ENCODE data around the gene VEZT. TPM values are rescaled to one million over a fixed set of nuclear protein-coding genes. Genes with fewer than 3 reads are reported as not detected.
"Not testable (repeated sequence)": the region's sequence is repeated elsewhere in the genome, so short reads cannot be mapped to it uniquely, and the experiment has no call there.

Gene VEZT
- total RNA-seq, 1 donor from 2014 or later: 80.2 TPM

GRCh38 chr12:95318071-95318545, 100.5 kb downstream of the VEZT start:
- no peak for DNase-seq (ENCODE audit: low read depth in 2 of 2)

DNA sequence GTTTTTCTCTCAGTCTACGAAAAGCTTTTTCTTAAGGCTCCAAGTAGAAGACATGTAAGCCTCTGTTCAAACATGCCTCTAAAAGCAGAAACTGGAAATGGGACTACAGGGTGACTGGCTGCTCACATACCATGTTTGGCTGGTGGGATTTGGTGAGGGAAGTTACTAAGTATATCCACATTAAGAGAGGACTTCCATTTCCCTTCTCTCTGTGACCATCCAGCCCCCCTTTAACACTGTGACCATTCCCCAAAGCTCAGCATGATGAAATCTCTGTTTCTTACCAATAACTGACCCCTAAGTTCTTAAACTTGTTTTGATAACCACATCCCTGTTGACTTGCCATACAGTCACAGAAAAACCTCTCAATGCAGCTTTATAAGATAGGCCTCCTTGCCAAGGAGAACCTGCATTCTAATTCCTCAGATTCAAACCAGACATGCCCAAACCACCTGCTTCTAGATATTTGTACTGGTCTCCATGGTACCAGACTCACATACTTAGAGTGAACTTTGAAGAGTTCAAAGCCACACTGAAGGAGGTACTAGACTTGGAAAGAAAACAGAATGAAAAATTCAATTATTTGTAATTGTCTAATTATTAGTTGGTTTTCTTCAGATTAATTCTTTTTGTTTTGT, 102.2 kb downstream of the VEZT start:
- no peak for DNase-seq (ENCODE audit: low read depth in 2 of 2)

- no peak for DNase-seq (ENCODE audit: low read depth in 2 of 2)
Measured at GRCh38 chr12:95321516-95322246, 104.1 kb downstream of the VEZT start.

DNA sequence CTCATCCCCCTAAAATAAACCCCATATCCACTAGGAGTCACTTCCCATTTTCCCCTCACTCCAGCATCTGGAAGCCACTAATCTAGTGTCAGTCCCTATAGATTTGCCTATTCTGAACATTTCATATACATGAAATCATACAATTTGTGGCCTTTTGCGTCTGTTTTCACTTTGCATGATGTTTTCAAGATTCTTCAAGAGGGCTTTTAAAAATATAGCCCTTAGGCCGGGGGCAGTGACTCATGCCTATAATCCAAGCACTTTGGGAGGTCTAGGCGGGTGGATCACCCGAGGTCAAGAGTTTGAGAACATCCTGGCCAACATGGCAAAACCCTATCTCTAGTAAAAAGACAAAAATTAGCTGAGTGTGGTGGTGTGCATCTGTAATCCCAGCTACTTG, 104.7 kb downstream of the VEZT start:
- DNase-seq (ENCODE audit: low read depth in 2 of 2): no peak

GRCh38 chr12:95323212-95323611, 105.6 kb downstream of the VEZT start:
- no peak for DNase-seq (ENCODE audit: low read depth in 2 of 2)

GRCh38 chr12:95324246-95324645, 106.6 kb downstream of the VEZT start:
- DNase-seq (ENCODE audit: low read depth in 2 of 2): not testable (repeated sequence)

GRCh38 chr12:95325501-95325900, 107.9 kb downstream of the VEZT start:
- no peak for DNase-seq (ENCODE audit: low read depth in 2 of 2)

DNA sequence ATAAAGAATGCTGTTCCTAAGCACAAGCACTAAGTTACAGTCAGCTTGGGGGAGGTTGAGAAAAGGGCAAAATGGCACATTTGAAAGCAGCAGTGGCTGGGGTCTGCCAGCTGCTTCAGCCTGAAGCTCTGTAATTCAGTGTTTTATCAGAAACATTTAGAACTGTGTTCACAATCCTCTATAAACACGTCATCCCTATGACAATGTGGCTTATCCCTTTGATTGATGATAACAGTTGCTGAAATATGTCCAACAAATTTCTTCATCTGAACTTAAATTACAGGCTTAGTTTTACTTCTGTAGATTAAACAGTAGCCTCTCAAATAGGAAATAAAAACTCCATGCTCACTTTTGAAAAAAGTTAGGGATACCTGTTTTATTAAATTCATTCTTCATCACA, 108.8 kb downstream of the VEZT start:
- no peak for DNase-seq (ENCODE audit: low read depth in 2 of 2)

GRCh38 chr12:95326855-95327254, 109.2 kb downstream of the VEZT start:
- DNase-seq (ENCODE audit: low read depth in 2 of 2): no peak

- DNase-seq (ENCODE audit: low read depth in 2 of 2): no peak
Measured at GRCh38 chr12:95328708-95329107, 111.1 kb downstream of the VEZT start.

DNA sequence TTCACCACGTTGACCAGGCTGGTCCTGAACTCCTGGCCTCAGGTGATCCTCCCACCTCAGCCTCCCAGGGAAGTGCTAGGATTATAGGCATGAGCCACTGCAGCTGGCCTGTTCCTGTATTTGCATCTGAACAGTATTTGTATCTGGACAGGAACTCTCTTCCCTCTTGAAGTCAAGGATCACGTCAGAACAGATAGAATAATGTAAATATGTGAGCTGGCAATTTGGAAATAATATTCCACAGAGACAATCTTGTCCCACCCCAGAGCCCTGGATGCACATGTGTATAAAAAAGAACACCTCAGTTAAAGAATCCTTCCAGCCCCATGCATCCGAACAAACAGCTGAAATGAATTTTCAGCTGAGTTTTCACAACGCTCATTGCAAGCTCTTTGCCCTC, 118.3 kb downstream of the VEZT start:
- no peak for DNase-seq (ENCODE audit: low read depth in 2 of 2)

DNA sequence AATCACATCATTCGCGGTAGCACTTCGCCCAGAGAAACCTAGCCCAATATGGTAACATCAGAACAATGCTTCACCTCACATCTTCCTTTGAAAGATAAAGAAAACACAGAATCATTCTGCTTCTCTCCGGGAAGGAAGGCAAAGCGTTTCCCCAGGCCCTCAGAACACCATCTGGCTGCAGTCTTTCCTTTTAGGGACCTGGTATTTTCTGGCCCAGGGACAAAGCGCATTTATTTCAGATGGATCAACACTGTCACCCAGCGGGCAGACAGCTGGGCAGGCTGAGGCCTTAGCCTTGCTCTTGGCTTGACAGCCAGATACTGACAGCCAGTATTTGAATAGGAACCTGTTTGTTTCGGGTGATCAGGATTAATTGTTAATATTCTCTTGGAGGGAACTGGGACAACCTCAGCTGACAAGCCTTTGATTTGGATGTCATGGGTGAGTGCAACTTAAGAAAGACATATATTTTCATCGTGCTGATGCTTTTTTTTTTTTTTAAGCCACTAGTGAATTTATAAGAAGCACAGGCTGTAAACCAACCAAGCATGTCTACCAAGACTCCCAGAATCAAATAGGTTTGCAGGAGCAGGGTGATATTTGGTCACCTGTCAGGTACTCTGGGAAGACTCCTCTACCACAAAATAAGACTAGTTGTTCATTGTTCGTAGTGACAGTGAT, 118.9 kb downstream of the VEZT start:
- peak; percentile 75 to 89 for DNase-seq (ENCODE audit: low read depth in 2 of 2)

DNA sequence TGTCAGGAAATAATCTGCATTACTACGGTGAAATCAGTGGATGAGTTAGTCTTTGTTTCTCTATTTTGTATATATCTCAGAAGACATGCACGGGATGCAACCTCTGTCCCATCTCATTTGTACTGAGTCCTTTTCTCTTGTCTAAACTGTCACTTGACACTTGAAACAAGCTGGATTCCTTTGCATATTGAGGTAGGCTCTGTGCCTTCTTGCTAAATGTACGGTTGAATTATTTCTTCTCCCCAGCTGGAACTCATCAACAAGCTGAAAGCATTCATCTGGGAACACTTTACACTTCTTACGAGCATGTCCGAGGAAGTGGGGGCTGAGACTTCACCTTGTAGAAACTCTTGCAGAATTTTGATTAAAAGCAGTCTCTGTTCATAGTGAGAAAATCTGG, 119.5 kb downstream of the VEZT start:
- DNase-seq (ENCODE audit: low read depth in 2 of 2): no peak

GRCh38 chr12:95339086-95339788, 121.6 kb downstream of the VEZT start:
- DNase-seq (ENCODE audit: low read depth in 2 of 2): no peak

- no peak for DNase-seq (ENCODE audit: low read depth in 2 of 2)
Measured at GRCh38 chr12:95342008-95342407, 124.4 kb downstream of the VEZT start.

DNA sequence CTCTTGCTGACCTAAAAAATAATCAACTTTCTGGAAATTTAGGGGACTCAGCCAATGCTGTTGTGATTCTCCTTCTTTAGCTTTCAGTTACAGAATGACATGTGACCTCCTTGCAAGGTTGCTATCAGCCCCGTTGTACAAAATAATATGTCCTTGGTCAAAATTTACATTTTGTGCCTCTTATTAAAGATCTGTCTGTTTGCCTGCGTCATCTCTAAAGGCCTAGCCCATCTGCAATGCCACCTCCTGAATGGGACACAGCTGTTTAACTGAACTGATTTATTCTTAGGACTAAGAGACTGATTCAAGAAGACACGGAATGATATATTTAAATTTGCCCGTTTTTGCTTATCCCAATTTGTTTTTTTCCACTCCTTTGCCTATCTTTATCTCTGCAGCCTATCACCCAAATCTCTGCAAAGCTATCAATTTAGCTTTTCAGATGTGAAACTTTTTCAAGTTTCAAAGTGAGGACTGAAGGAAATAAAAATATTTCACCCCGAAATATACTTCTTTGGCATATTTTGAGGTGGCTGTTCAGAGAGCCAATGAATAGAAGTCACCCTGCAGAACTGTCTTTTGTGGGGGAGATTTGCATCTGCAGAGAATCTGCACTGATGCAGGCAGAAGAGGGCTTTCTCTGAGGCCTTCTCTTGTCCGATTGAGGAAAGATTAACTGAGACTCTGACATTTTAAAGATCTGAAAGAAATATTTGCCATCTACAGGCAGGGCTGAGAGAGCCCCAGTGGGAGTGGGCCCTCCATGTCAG, 126.0 kb downstream of the VEZT start:
- DNase-seq (ENCODE audit: low read depth in 2 of 2): no peak

- no peak for DNase-seq (ENCODE audit: low read depth in 2 of 2)
Measured at GRCh38 chr12:95349291-95349690, 131.7 kb downstream of the VEZT start.

GRCh38 chr12:95351748-95352147, 134.1 kb downstream of the VEZT start:
- no peak for DNase-seq (ENCODE audit: low read depth in 2 of 2)

Data from dermis microvascular lymphatic vessel endothelial cell (primary cell).